H1 (cell line): ENCODE data around the gene MEF2C. TPM values are rescaled to one million over a fixed set of nuclear protein-coding genes. Genes with fewer than 3 reads are reported as not detected.

Experiments
- CTCF ChIA-PET: fragments of 300-600 bp; sonication (Branson Sonifier 250); formaldehyde crosslinking; loops from one replicate; lab custom pipeline; 2021; ENCODE audit not compliant: partially characterized antibody; lab: Charles Lee
- POLR2A ChIA-PET: fragments of 300-600 bp; sonication (Branson Sonifier 250); formaldehyde crosslinking; loops from one replicate; lab custom pipeline; 2021; ENCODE audit warnings: inconsistent platforms; ENCODE audit not compliant: partially characterized antibody; lab: Charles Lee
- DNase-seq, 2 experiments: peaks; one replicate each; pipeline versions ENCODE4 v3.0.0 to v3.0.0-alpha.2; 2010 to 2022; ENCODE audit warnings: low spot score in 2 of 2, low read depth in 1 of 2, mixed read lengths in 1 of 2
- FAIRE-seq: peaks from 2 replicates; lab custom pipeline; 2011; peaks lifted over from hg19 to GRCh38; lab: Jason Lieb, UNC
- H2AFZ ChIP-seq: 2 replicates; pipeline ENCODE4 v1.8.1; 2012; ENCODE audit warnings: low read length, inconsistent platforms
- H2AK5ac ChIP-seq: 2 replicates; pipeline ENCODE4 v1.6.1; 2013; ENCODE audit warnings: low read depth, low read length
- H2BK120ac ChIP-seq: replicated peaks from 2 replicates; pipeline ENCODE3; 2013; ENCODE audit warnings: low read depth, low read length, inconsistent platforms
- H2BK12ac ChIP-seq: 2 replicates; pipeline ENCODE4 v1.6.1; 2013; ENCODE audit warnings: low read depth, low read length
- H2BK15ac ChIP-seq: 2 replicates; pipeline ENCODE4 v1.6.1; 2013; ENCODE audit warnings: low read length
- H2BK20ac ChIP-seq: 2 replicates; pipeline ENCODE4 v1.6.1; 2013; ENCODE audit warnings: low read length
- H2BK5ac ChIP-seq: 2 replicates; pipeline ENCODE4 v1.6.1; 2013; ENCODE audit warnings: low read depth, low read length
- H3K14ac ChIP-seq: 2 replicates; pipeline ENCODE4 v1.6.1; 2013; ENCODE audit warnings: inconsistent platforms; ENCODE audit not compliant: insufficient read length
- H3K18ac ChIP-seq: 2 replicates; pipeline ENCODE4 v1.6.1; 2013; ENCODE audit warnings: low read length; ENCODE audit errors: extremely low read depth
- H3K23ac ChIP-seq: 2 replicates; pipeline ENCODE4 v1.6.1; 2013; ENCODE audit warnings: inconsistent platforms; ENCODE audit not compliant: insufficient read length
- H3K23me2 ChIP-seq: 2 replicates; pipeline ENCODE4 v1.6.1; 2013; ENCODE audit warnings: low read depth, low read length
- H3K27ac ChIP-seq: 2 replicates; pipeline ENCODE4 v1.6.1; 2011; ENCODE audit warnings: low read depth, low read length, inconsistent platforms
- H3K27me3 ChIP-seq, 4 experiments: replicated peaks in 1 of 4; 1 replicate in 1 of 4; 2 replicates in 3 of 4; pipeline versions ENCODE4 v1.6.1 to v1.8.1; 2011 to 2013; ENCODE audit warnings: low read length in 3 of 4, mild to moderate bottlenecking in 3 of 4, inconsistent platforms in 2 of 4, mixed read lengths in 2 of 4, moderate library complexity in 1 of 4; ENCODE audit not compliant: control insufficient read depth in 3 of 4, insufficient read depth in 3 of 4; ENCODE audit errors: extremely low read depth in 1 of 4
- H3K36me3 ChIP-seq, 4 experiments: 2 replicates each; pipeline versions ENCODE4 v1.6.1 to v1.8.1; 2011 to 2013; ENCODE audit warnings: mild to moderate bottlenecking in 4 of 4, low read length in 3 of 4, moderate library complexity in 2 of 4, control low read depth in 1 of 4, inconsistent platforms in 1 of 4; ENCODE audit not compliant: insufficient read depth in 4 of 4, control insufficient read depth in 2 of 4
- H3K4ac ChIP-seq: replicated peaks from 2 replicates; pipeline ENCODE3; 2013; ENCODE audit warnings: low read length, low read depth, mixed read lengths, inconsistent platforms; ENCODE audit not compliant: insufficient read length
- H3K4me1 ChIP-seq, 4 experiments: replicated peaks in 1 of 4; 1 replicate in 1 of 4; 2 replicates in 3 of 4; pipeline versions ENCODE4 v1.6.1 to v1.8.1; 2011 to 2013; ENCODE audit warnings: low read length in 3 of 4, inconsistent platforms in 2 of 4, mixed read lengths in 1 of 4; ENCODE audit not compliant: insufficient read depth in 4 of 4, control insufficient read depth in 3 of 4
- H3K4me2 ChIP-seq, 2 experiments: 2 replicates each; pipeline versions ENCODE4 v1.6.1 to v1.8.1; 2011 to 2013; ENCODE audit warnings: low read depth in 2 of 2, low read length in 2 of 2, control low read depth in 1 of 2, inconsistent platforms in 1 of 2, mild to moderate bottlenecking in 1 of 2; ENCODE audit not compliant: insufficient read depth in 1 of 2
- H3K4me3 ChIP-seq, 4 experiments: fragments of 200-600, 300-600 bp in 1 of 4; sonication (generic), shearing (Covaris generic), sonication (Bioruptor Twin) in 1 of 4; 2 replicates each; pipeline versions ENCODE4 v1.5.1 to v1.8.1; 2011 to 2016; ENCODE audit warnings: low read length in 4 of 4, low read depth in 3 of 4, control low read depth in 2 of 4, inconsistent platforms in 2 of 4, mild to moderate bottlenecking in 2 of 4, mixed read lengths in 1 of 4, moderate library complexity in 1 of 4; ENCODE audit not compliant: insufficient read depth in 2 of 4; ENCODE audit errors: extremely low read depth in 1 of 4
- H3K56ac ChIP-seq: replicated peaks from 2 replicates; pipeline ENCODE3; 2013; ENCODE audit warnings: low read depth, mild to moderate bottlenecking, mixed read lengths, low read length, inconsistent platforms; ENCODE audit not compliant: insufficient read length
- H3K79me1 ChIP-seq: 2 replicates; pipeline ENCODE4 v1.6.1; 2013; ENCODE audit warnings: low read depth, low read length, control low read depth
- H3K79me2 ChIP-seq, 2 experiments: 2 replicates each; pipeline versions ENCODE4 v1.6.1 to v1.8.1; 2012 to 2013; ENCODE audit warnings: low read length in 2 of 2, mild to moderate bottlenecking in 2 of 2, inconsistent platforms in 1 of 2; ENCODE audit not compliant: insufficient read depth in 2 of 2, control insufficient read depth in 1 of 2
- H3K9ac ChIP-seq, 4 experiments: replicated peaks in 1 of 4; 1 replicate in 1 of 4; 2 replicates in 3 of 4; pipeline versions ENCODE4 v1.6.1 to v1.8.1; 2011 to 2013; ENCODE audit warnings: low read depth in 3 of 4, low read length in 3 of 4, control low read depth in 2 of 4, mild to moderate bottlenecking in 2 of 4, moderate library complexity in 2 of 4, inconsistent platforms in 1 of 4; ENCODE audit errors: extremely low read depth in 1 of 4
- H3K9me3 ChIP-seq, 2 experiments: 2 replicates each; pipeline versions ENCODE4 v1.6.1 to v1.8.1; 2012 to 2013; ENCODE audit warnings: mild to moderate bottlenecking in 2 of 2, moderate library complexity in 2 of 2, control low read depth in 1 of 2, inconsistent platforms in 1 of 2, low read depth in 1 of 2, low read length in 1 of 2, mixed read lengths in 1 of 2; ENCODE audit not compliant: insufficient read depth in 2 of 2
- H4K20me1 ChIP-seq, 2 experiments: replicated peaks in 1 of 2; 2 replicates each; pipeline versions ENCODE3 to v1.8.1; 2011 to 2013; ENCODE audit warnings: inconsistent platforms in 2 of 2, low read length in 2 of 2, mild to moderate bottlenecking in 1 of 2; ENCODE audit not compliant: insufficient read depth in 2 of 2, control insufficient read depth in 1 of 2
- H4K5ac ChIP-seq: 2 replicates; pipeline ENCODE4 v1.6.1; 2013; ENCODE audit warnings: low read length, low read depth, mixed read lengths, inconsistent platforms; ENCODE audit not compliant: insufficient read length
- H4K8ac ChIP-seq: 2 replicates; pipeline ENCODE4 v1.8.0; 2013; ENCODE audit warnings: mild to moderate bottlenecking, moderate library complexity, low read length, inconsistent platforms; ENCODE audit not compliant: insufficient read depth; ENCODE audit errors: extremely low read depth
- H4K91ac ChIP-seq: replicated peaks from 2 replicates; pipeline ENCODE3; 2013; ENCODE audit warnings: low read length, mixed read lengths, inconsistent platforms; ENCODE audit not compliant: insufficient read length
- BCL11A ChIP-seq, 2 experiments: IDR thresholded peaks; one replicate each; pipeline ENCODE4 v1.6.1; 2011; ENCODE audit warnings: low read depth in 2 of 2, low read length in 2 of 2, mild to moderate bottlenecking in 2 of 2
- CBX5 ChIP-seq: fragments of 300-800, 300-1000 bp; sonication (generic); IDR thresholded peaks from 2 replicates; pipeline ENCODE4 v1.7.1; 2016; ENCODE audit warnings: antibody characterized with exemption, low read length, low read depth
- JUN ChIP-seq: IDR thresholded peaks from 2 replicates; pipeline ENCODE4 v1.6.1; 2011; ENCODE audit warnings: low read depth, mild to moderate bottlenecking, improper control_type of control experiment, low read length
- MAFK ChIP-seq: IDR thresholded peaks from 2 replicates; pipeline ENCODE4 v1.6.1; 2012; ENCODE audit warnings: low read depth, mild to moderate bottlenecking, improper control_type of control experiment, low read length
- PHF8 ChIP-seq: fragments of 200-600 bp; sonication (generic); conservative IDR thresholded peaks from 2 replicates; pipeline ENCODE4 v1.7.1; 2012; ENCODE audit warnings: low read depth, mild to moderate bottlenecking, inconsistent platforms, low read length, moderate library complexity
- SP2 ChIP-seq: IDR thresholded peaks from 2 replicates; pipeline ENCODE4 v1.6.1; 2012; ENCODE audit warnings: mild to moderate bottlenecking, low read length, inconsistent platforms
- WGBS, 2 experiments: shearing (Covaris generic) in 1 of 2; methylation state at CpG; one replicate each; pipeline versions ENCODE4 v1.1.6 to v1.1.7; 2013 to 2015; ENCODE audit warnings: low lambda C conversion rate in 2 of 2, mixed read lengths in 2 of 2, inconsistent platforms in 1 of 2, low coverage in 1 of 2, missing lambda C conversion rate in 1 of 2; ENCODE audit not compliant: insufficient replicate concordance in 2 of 2, insufficient coverage in 1 of 2, insufficient read length in 1 of 2; ENCODE audit errors: extremely low coverage in 1 of 2, missing lambda C conversion rate in 1 of 2; 5-methylcytosine and 5-hydroxymethylcytosine counted together
- polyA plus RNA-seq, 7 experiments: library from polyadenylated mRNA; depleted of rRNA in 3 of 7; stranded (reverse) in 5 of 7; unstranded in 2 of 7; fragments of >200 nt in 5 of 7; fragments of 200-250 nt in 2 of 7; gene quantifications; 1 replicate in 5 of 7; 2 replicates in 1 of 7; 4 replicates in 1 of 7; pipeline versions ENCODE4 v1.2.1 to v1.2.3, GENCODE V29; 2011 to 2013; ENCODE audit warnings: missing spikeins in 2 of 7, mixed read lengths in 2 of 7
- total RNA-seq: library from RNA; stranded (reverse); fragmentation: NEBNext Ultra II Directional; extraction: Animal tissue kit (Norgen Biotek cat#: 25700); gene quantifications from 2 replicates; pipeline ENCODE4 v1.2.1, GENCODE V29; 2021

Gene MEF2C
- total and polyA plus RNA-seq, 2 of the 8 experiments (the other 6 are each of a cell fraction or from before 2014, with no cell fraction given), result 0.59 to 0.99 TPM

DNA sequence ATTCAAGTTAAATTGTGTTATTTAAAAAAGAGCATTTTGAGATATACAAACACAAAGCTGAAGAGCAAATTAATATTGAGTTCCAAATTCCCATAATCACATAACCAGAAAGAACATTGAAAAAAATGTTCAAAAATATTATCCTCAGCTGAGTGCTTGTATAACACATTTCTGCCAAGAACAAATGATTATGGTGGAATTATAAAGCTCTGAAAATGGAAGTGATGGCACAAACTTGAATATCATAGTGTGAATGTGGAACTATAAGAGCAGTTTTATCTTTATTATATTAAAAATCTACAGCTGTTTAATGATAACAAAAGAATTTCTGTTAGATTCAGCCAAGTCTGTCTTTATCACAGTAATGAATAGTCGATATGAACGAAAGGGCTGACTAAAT, 117.8 kb downstream of the MEF2C start:
- Histone ChIP-seq H3K36me3 (no peaks in the 10 kb centered on the region), H3K27me3 (no peaks in the 10 kb centered on the region), H3K4ac (no peak overlapping the region), H3K4me1 (no peaks in the 10 kb centered on the region), H3K9me3 (no peaks in the 10 kb centered on the region), H3K79me1 (no peaks in the 10 kb centered on the region), H2BK5ac (no peak overlapping the region), H4K5ac (no peak overlapping the region), H3K79me2 (no peaks in the 10 kb centered on the region), H3K56ac (no peak overlapping the region), H3K23me2 (no peaks in the 10 kb centered on the region), H3K14ac (no peak overlapping the region), H3K23ac (no peak overlapping the region), H3K4me3 (no peak overlapping the region), H2BK20ac (no peak overlapping the region), H3K9ac (no peak overlapping the region), H3K27ac (no peak overlapping the region), H2AK5ac (no peak overlapping the region), H2BK15ac (no peak overlapping the region), H3K18ac (no peak overlapping the region), H4K91ac (no peak overlapping the region), H2BK120ac (no peak overlapping the region), H4K8ac (no peak overlapping the region), H2AFZ (no peak overlapping the region), H3K4me2 (no peak overlapping the region), H4K20me1 (no peaks in the 10 kb centered on the region), H2BK12ac (no peak overlapping the region)
- no peak for FAIRE-seq
- WGBS, 2 experiments, result 95% methylated on average over 2 of the region's 2 CpGs; no CpG with 5 or more reads in 1 of the 2 experiments
- DNase-seq, result no peak
- ChIA-PET POLR2A (no interaction called here), CTCF (interaction anchor here (1.1 to 1.8 kb wide), 2 partner anchors 10 to 36 kb away, joined by 5 to 7 read pairs; no protein-coding TSS in a partner anchor)
- TF ChIP-seq JUN (no peak), MAFK (no peak), SP2 (no peak), BCL11A (IDR thresholded peaks at IDR 0.05; ENCODE audit: low read depth in 2 of 2, low read length in 2 of 2) (no peak), CBX5 (no peak), PHF8 (no peak)
